ENCODE data around the gene SFXN5. TPM values are rescaled to one million over a fixed set of nuclear protein-coding genes. Genes with fewer than 3 reads are reported as not detected.
A peak's percentile ranks its signal among the peaks of the same experiment; 100 is the strongest.

Gene SFXN5
- total RNA-seq, 2 donors from 2014 or later, result 12.8 to 23.2 TPM

DNA sequence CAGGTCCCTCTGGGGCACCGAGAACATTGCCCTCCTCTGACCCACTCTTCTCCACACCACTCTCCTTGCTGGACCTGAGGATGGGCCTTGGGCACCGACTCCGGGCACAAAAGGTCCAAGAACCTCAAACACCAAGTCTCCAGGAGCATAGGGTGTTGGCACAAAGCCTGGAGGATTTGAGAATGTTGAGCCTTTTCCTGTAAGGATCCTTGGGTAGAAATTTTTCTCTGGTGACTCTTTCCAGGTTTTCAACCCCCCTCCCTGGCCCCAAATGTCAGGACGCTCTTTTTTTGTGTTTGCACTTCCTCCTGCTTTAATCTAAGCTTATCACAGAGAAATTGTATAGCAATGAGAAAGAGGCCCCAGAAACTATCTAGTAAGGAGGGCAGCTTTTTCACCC lies 175.1 kb downstream of the SFXN5 start:
- WGBS, result 75% methylated on average over 4 of the region's 4 CpGs
- Histone ChIP-seq H3K27me3 (replicated peaks; ENCODE audit: insufficient read depth) (peaks cover 3% of the 10 kb centered on the region), H3K27ac (no peak overlapping the region), H3K9me3 (no peaks in the 10 kb centered on the region), H3K4me1 (replicated peaks) (no peaks in the 10 kb centered on the region), H3K36me3 (no peaks in the 10 kb centered on the region), H3K4me3 (no peak overlapping the region)
- intact Hi-C loops (cut with DNase I), result loop anchor here (10.0 kb wide), 1 partner anchor 178 kb away; the partner anchor contains the start of gene SFXN5
- DNase-seq (ENCODE audit: low spot score), result no peak
- TF ChIP-seq POLR2AphosphoS5 (IDR thresholded peaks at IDR 0.05) (no peak), POLR2A (IDR thresholded peaks at IDR 0.05) (no peak)
- TF ChIP-seq, protein P1, sequence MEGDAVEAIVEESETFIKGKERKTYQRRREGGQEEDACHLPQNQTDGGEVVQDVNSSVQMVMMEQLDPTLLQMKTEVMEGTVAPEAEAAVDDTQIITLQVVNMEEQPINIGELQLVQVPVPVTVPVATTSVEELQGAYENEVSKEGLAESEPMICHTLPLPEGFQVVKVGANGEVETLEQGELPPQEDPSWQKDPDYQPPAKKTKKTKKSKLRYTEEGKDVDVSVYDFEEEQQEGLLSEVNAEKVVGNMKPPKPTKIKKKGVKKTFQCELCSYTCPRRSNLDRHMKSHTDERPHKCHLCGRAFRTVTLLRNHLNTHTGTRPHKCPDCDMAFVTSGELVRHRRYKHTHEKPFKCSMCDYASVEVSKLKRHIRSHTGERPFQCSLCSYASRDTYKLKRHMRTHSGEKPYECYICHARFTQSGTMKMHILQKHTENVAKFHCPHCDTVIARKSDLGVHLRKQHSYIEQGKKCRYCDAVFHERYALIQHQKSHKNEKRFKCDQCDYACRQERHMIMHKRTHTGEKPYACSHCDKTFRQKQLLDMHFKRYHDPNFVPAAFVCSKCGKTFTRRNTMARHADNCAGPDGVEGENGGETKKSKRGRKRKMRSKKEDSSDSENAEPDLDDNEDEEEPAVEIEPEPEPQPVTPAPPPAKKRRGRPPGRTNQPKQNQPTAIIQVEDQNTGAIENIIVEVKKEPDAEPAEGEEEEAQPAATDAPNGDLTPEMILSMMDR (IDR thresholded peaks at IDR 0.05), result no peak

DNA sequence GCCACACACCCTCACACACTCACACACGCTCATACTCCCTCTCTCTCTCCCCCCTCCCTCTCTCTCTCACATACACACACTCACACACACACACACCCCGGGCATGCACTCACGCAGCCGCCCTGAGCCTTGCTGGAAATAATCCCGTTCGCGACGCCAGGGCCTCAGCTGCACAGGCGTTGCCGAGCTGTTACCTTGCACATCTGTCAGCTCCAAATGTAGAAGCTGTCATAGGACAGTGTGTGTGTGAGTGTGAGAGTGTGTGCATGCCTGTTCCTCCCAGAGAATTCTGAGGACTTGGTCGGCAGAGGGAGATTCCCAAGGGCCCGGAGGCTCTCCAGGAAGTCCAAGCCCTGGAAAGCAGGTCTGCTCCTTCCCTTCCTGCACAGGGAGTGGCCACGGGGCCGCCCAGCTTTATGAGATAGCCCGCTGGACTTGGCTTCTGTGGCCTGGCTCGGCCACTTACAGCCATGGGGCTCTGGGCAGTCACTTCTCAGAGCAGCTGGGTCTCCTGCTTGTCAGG lies 175.7 kb downstream of the SFXN5 start:
- 9% methylated on average over 16 of the region's 16 CpGs for WGBS

DNA sequence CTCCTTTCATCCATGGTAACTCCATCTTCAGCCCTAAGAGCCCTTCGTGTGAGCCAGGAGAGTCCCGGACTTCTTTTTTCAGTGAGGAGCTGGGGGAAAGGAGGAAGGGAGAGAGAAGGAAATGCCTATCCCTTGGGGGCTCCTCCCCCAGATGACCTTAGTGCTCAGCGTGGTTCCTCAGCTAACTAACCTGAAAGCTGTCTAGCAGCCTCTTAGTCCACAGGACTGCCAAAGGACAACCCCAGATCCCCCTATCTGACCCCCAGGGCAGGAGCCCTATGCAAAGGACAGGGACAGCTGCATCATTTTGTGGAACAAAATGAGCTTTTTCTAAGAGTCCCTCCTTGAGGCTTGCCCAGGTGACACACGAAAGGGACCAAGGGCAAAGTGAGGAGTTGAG lies 176.4 kb downstream of the SFXN5 start:
- DNase-seq (ENCODE audit: low spot score), result no peak
- H3K9me3 ChIP-seq, result no peaks in the 10 kb centered on the region
- H3K4me1 ChIP-seq (replicated peaks), result no peaks in the 10 kb centered on the region
- H3K4me3 ChIP-seq, result no peak overlapping the region
- intact Hi-C loops (cut with DNase I), result loop anchor here (10.0 kb wide), 1 partner anchor 180 kb away; the partner anchor contains the start of gene SFXN5
- peaks cover 3% of the 10 kb centered on the region for H3K27me3 ChIP-seq (replicated peaks; ENCODE audit: insufficient read depth)
- 28% methylated on average over 4 of the region's 4 CpGs for WGBS
- H3K36me3 ChIP-seq, result no peaks in the 10 kb centered on the region
- TF ChIP-seq POLR2A (IDR thresholded peaks at IDR 0.05) (no peak), POLR2AphosphoS5 (IDR thresholded peaks at IDR 0.05) (no peak)
- TF ChIP-seq, protein P1 (IDR thresholded peaks at IDR 0.05), result no peak
- H3K27ac ChIP-seq, result no peak overlapping the region

More for the DNA sequence above, 175.7 kb downstream of the SFXN5 start:
- Histone ChIP-seq H3K27me3 (replicated peaks; ENCODE audit: insufficient read depth) (peaks cover 3% of the 10 kb centered on the region), H3K27ac (no peak overlapping the region), H3K4me1 (replicated peaks) (no peaks in the 10 kb centered on the region), H3K36me3 (no peaks in the 10 kb centered on the region), H3K4me3 (no peak overlapping the region), H3K9me3 (no peaks in the 10 kb centered on the region)
- intact Hi-C loops (cut with DNase I), result loop anchor here (10.0 kb wide), 1 partner anchor 179 kb away; the partner anchor contains the start of gene SFXN5
- TF ChIP-seq, protein P1 (IDR thresholded peaks at IDR 0.05), result no peak
- peak; percentile 22 for TF ChIP-seq POLR2AphosphoS5 (IDR thresholded peaks at IDR 0.05)
- DNase-seq (ENCODE audit: low spot score), result peak; percentile 37

DNA sequence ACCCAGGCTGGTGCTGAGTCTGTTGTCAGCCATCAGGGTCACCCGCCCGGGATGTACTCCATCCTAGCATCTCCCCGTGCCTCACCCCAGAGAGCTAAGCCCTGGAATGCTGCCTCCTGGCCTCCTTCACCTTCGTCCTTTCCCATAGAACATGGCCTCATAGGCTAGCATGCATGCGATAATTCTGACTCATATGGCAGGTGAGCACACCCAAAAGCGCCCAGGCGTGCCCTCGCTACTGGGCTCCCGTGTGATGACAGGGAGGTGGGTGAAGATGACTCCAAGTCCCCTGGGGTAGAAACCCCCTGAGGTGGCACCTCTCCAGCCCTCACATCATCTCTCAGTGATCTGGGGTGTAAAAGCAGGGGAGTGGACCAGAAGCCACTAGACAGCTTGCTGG lies 177.0 kb downstream of the SFXN5 start:
- H3K27ac ChIP-seq, result no peak overlapping the region
- intact Hi-C loops (cut with DNase I), result loop anchor here (5.0 to 10.0 kb wide), 3 partner anchors 180 to 283 kb away; partner anchors contain the start of gene SFXN5
- H3K4me3 ChIP-seq, result no peak overlapping the region
- H3K27me3 ChIP-seq (replicated peaks; ENCODE audit: insufficient read depth), result peaks cover 3% of the 10 kb centered on the region
- no peaks in the 10 kb centered on the region for H3K36me3 ChIP-seq
- H3K4me1 ChIP-seq (replicated peaks), result no peaks in the 10 kb centered on the region
- WGBS, result 91% methylated on average over 9 of the region's 9 CpGs
- TF ChIP-seq POLR2AphosphoS5 (IDR thresholded peaks at IDR 0.05), result no peak
- no peak for TF ChIP-seq POLR2A (IDR thresholded peaks at IDR 0.05)
- TF ChIP-seq, protein P1 (IDR thresholded peaks at IDR 0.05), result no peak
- DNase-seq (ENCODE audit: low spot score), result no peak
- no peaks in the 10 kb centered on the region for H3K9me3 ChIP-seq

Measured in prostate gland (tissue), 2 donors.